Stimulated activated CD4-positive, alpha-beta T cell treated with anti-CD3 and anti-CD28 coated beads, Interleukin-12 subunit alpha, Interleukin-12 subunit beta, amount 100 ng/mL, for 4 hours (primary cell): ENCODE results near the gene SUPT20H.
"Not testable (repeated sequence)": the region's sequence is repeated elsewhere in the genome, so short reads cannot be mapped to it uniquely, and the experiment has no call there.

Experiments used
- DNase-seq: peaks from one replicate; pipeline ENCODE4 v3.0.0-alpha.2; 2020

SUPT20H gene

GRCh38 chr13:37069597-37070103, 10.2 kb upstream of the SUPT20H start:
- DNase-seq = no peak

- no peak for DNase-seq
These were observed 9.5 kb upstream of the SUPT20H start for GRCh38 chr13:37068962-37069361.

- no peak for DNase-seq
These were observed 8.4 kb upstream of the SUPT20H start for GRCh38 chr13:37067874-37068273.

GRCh38 chr13:37065890-37066526, 6.5 kb upstream of the SUPT20H start:
- no peak for DNase-seq

GRCh38 chr13:37059848-37060192, 332 bp upstream of the SUPT20H start:
- no peak for DNase-seq

- DNase-seq = not testable (repeated sequence)
These were observed 3.3 kb downstream of the SUPT20H start for GRCh38 chr13:37056228-37056627.

GRCh38 chr13:37053111-37053510, 6.4 kb downstream of the SUPT20H start:
- DNase-seq = not testable (repeated sequence)

GRCh38 chr13:37049810-37050209, 9.7 kb downstream of the SUPT20H start:
- DNase-seq = no peak

GRCh38 chr13:37047846-37048245, 11.6 kb downstream of the SUPT20H start:
- no peak for DNase-seq

- DNase-seq = no peak
These were observed 12.5 kb downstream of the SUPT20H start for GRCh38 chr13:37047032-37047431.

GRCh38 chr13:37046062-37046461, 13.4 kb downstream of the SUPT20H start:
- DNase-seq = no peak

GRCh38 chr13:37040789-37041188, 18.7 kb downstream of the SUPT20H start:
- DNase-seq = no peak

GRCh38 chr13:37039896-37040295, 19.6 kb downstream of the SUPT20H start:
- no peak for DNase-seq

- DNase-seq = no peak
These were observed 22.2 kb downstream of the SUPT20H start for GRCh38 chr13:37037241-37037640.

- DNase-seq = no peak
These were observed 29.9 kb downstream of the SUPT20H start for GRCh38 chr13:37029617-37030016.

- no peak for DNase-seq
These were observed 31.8 kb downstream of the SUPT20H start for GRCh38 chr13:37027639-37028038.

- no peak for DNase-seq
These were observed 32.7 kb downstream of the SUPT20H start for GRCh38 chr13:37026771-37027170.

GRCh38 chr13:37023871-37024270, 35.6 kb downstream of the SUPT20H start:
- DNase-seq = no peak

GRCh38 chr13:37014609-37015008, 44.9 kb downstream of the SUPT20H start:
- no peak for DNase-seq

GRCh38 chr13:37011788-37012187, 47.7 kb downstream of the SUPT20H start:
- DNase-seq = no peak

- no peak for DNase-seq
These were observed 48.5 kb downstream of the SUPT20H start for GRCh38 chr13:37011002-37011401.

- DNase-seq = no peak
These were observed 49.1 kb downstream of the SUPT20H start for GRCh38 chr13:37010424-37010823.

- DNase-seq = no peak
These were observed 49.8 kb downstream of the SUPT20H start for GRCh38 chr13:37009692-37010091.

GRCh38 chr13:37001921-37002250, 57.6 kb downstream of the SUPT20H start:
- no peak for DNase-seq

GRCh38 chr13:36999054-36999714, 60.3 kb downstream of the SUPT20H start, which contains the start of gene ALG5:
Gene ALG5, minus strand, starts transcription at chr13:36999340. Its CDS starts 40 bp downstream, at chr13:36999300.
- peak; percentile 89 for DNase-seq
